Trophoblast cell (in vitro differentiated cells and primary cell): ENCODE measurements around the gene PPP2R3A.
"Not testable (repeated sequence)": the region's sequence is repeated elsewhere in the genome, so short reads cannot be mapped to it uniquely, and the experiment has no call there.

Source experiments
- DNase-seq, 2 donors: peaks; one replicate each; pipeline ENCODE4 v3.0.0-alpha.2; 2016
- H2AFZ ChIP-seq: 2 replicates; pipeline ENCODE4 v1.6.1; 2013; ENCODE audit warnings: low read length, moderate library complexity, mild to moderate bottlenecking; ENCODE audit not compliant: insufficient read depth, poor library complexity
- H2AK5ac ChIP-seq: 2 replicates; pipeline ENCODE4 v1.6.1; 2013; ENCODE audit warnings: mild to moderate bottlenecking, low read length
- H2BK120ac ChIP-seq: 2 replicates; pipeline ENCODE4 v1.6.1; 2013; ENCODE audit warnings: low read length, mild to moderate bottlenecking, moderate library complexity; ENCODE audit not compliant: insufficient read depth, poor library complexity
- H2BK12ac ChIP-seq: 2 replicates; pipeline ENCODE4 v1.6.1; 2013; ENCODE audit warnings: mild to moderate bottlenecking, low read length, moderate library complexity
- H2BK5ac ChIP-seq: 2 replicates; pipeline ENCODE4 v1.6.1; 2013; ENCODE audit warnings: low read length, low read depth, moderate library complexity, mild to moderate bottlenecking; ENCODE audit not compliant: poor library complexity
- H3K14ac ChIP-seq: 2 replicates; pipeline ENCODE4 v1.6.1; 2013; ENCODE audit warnings: mild to moderate bottlenecking, low read length
- H3K18ac ChIP-seq: 2 replicates; pipeline ENCODE4 v1.6.1; 2013; ENCODE audit warnings: mild to moderate bottlenecking, low read length
- H3K23ac ChIP-seq: 2 replicates; pipeline ENCODE4 v1.6.1; 2013; ENCODE audit warnings: low read length
- H3K27ac ChIP-seq: 2 replicates; pipeline ENCODE4 v1.5.1; 2013; ENCODE audit warnings: low read depth, mild to moderate bottlenecking, inconsistent platforms, low read length, moderate library complexity
- H3K27me3 ChIP-seq: 2 replicates; pipeline ENCODE4 v1.6.1; 2013; ENCODE audit warnings: inconsistent platforms, mild to moderate bottlenecking, low read length, moderate library complexity; ENCODE audit not compliant: insufficient read depth
- H3K36me3 ChIP-seq, 2 experiments: 1 replicate in 1 of 2; 2 replicates in 1 of 2; pipeline ENCODE4 v1.6.1; 2013; ENCODE audit warnings: low read length in 2 of 2, mild to moderate bottlenecking in 2 of 2, moderate library complexity in 1 of 2; ENCODE audit not compliant: insufficient read depth in 2 of 2, control insufficient read depth in 1 of 2
- H3K4ac ChIP-seq: 2 replicates; pipeline ENCODE4 v1.6.1; 2013; ENCODE audit warnings: low read depth, mild to moderate bottlenecking, low read length, moderate library complexity
- H3K4me1 ChIP-seq, 2 experiments: 1 replicate in 1 of 2; 2 replicates in 1 of 2; pipeline ENCODE4 v1.6.1; 2013; ENCODE audit warnings: low read length in 2 of 2, mild to moderate bottlenecking in 2 of 2, moderate library complexity in 1 of 2; ENCODE audit not compliant: insufficient read depth in 2 of 2, control insufficient read depth in 1 of 2
- H3K4me2 ChIP-seq: 2 replicates; pipeline ENCODE4 v1.6.1; 2013; ENCODE audit warnings: inconsistent platforms, mild to moderate bottlenecking, low read length, moderate library complexity
- H3K4me3 ChIP-seq: 2 replicates; pipeline ENCODE4 v1.5.1; 2013; ENCODE audit warnings: mild to moderate bottlenecking, low read depth, low read length, inconsistent platforms
- H3K79me1 ChIP-seq: one replicate; pipeline ENCODE4 v1.6.1; 2013; ENCODE audit warnings: low read length
- H3K79me2 ChIP-seq: 2 replicates; pipeline ENCODE4 v1.6.1; 2013; ENCODE audit warnings: low read length, mild to moderate bottlenecking; ENCODE audit not compliant: control insufficient read depth, insufficient read depth, poor library complexity
- H3K9ac ChIP-seq: 2 replicates; pipeline ENCODE4 v1.6.1; 2013; ENCODE audit warnings: mild to moderate bottlenecking, low read length
- H3K9me3 ChIP-seq: 2 replicates; pipeline ENCODE4 v1.6.1; 2013; ENCODE audit warnings: low read depth, mild to moderate bottlenecking, control low read depth, inconsistent platforms, low read length; ENCODE audit not compliant: insufficient read depth
- H4K12ac ChIP-seq: 2 replicates; pipeline ENCODE4 v1.6.1; 2013; ENCODE audit warnings: low read depth, mild to moderate bottlenecking, low read length, moderate library complexity
- H4K8ac ChIP-seq: 2 replicates; pipeline ENCODE4 v1.6.1; 2013; ENCODE audit warnings: low read depth, mild to moderate bottlenecking, low read length, moderate library complexity
- H4K91ac ChIP-seq: one replicate; pipeline ENCODE4 v1.6.1; 2013; ENCODE audit warnings: low read depth, mild to moderate bottlenecking, low read length, moderate library complexity
- WGBS: extraction: QIAGEN DNeasy Blood & Tissue Kit; methylation state at CpG from one replicate; pipeline ENCODE4 v1.1.7; 2013; ENCODE audit warnings: missing lambda C conversion rate; ENCODE audit not compliant: insufficient read length, insufficient coverage; ENCODE audit errors: extremely low coverage; 5-methylcytosine and 5-hydroxymethylcytosine counted together

The PPP2R3A gene

DNA sequence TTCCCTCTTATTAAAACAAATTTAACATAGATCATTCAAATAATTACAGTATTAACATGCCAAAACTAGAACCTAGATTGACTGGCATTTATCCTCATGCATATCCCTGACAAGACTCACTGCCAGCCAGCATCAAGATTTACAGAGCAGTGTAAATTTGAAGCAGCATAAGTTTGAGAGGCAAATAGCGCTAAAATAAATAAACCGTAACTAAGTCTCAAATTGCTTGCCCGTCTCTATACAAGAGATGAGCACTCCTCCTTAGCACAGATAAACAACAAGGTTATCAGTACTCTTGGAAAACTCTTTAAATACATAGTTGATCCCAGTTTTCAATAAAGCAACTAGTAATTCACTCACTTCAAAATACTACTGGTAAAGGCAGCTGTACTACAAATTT lies 201.0 kb downstream of the PPP2R3A start:
- Histone ChIP-seq H2AFZ (no peak overlapping the region), H3K9me3 (no peaks in the 10 kb centered on the region), H3K9ac (no peak overlapping the region), H4K12ac (no peak overlapping the region), H3K4ac (peak overlapping the region; percentile 75), H3K4me2 (no peak overlapping the region), H4K91ac (no peak overlapping the region), H2BK120ac (no peak overlapping the region), H3K4me1 (peaks cover 0 to 2% of the 10 kb centered on the region in 2 experiments), H3K36me3 (no peaks in the 10 kb centered on the region), H4K8ac (no peak overlapping the region), H3K79me2 (peaks cover 12% of the 10 kb centered on the region), H2AK5ac (no peak overlapping the region), H3K18ac (no peak overlapping the region), H2BK5ac (no peak overlapping the region), H2BK12ac (no peak overlapping the region), H3K4me3 (no peak overlapping the region), H3K27ac (no peak overlapping the region), H3K14ac (no peak overlapping the region), H3K27me3 (no peaks in the 10 kb centered on the region), H3K79me1 (no peaks in the 10 kb centered on the region), H3K23ac (no peak overlapping the region)
- WGBS: no CpG with 5 or more reads among the region's 3 CpGs
- no peak for DNase-seq

DNA sequence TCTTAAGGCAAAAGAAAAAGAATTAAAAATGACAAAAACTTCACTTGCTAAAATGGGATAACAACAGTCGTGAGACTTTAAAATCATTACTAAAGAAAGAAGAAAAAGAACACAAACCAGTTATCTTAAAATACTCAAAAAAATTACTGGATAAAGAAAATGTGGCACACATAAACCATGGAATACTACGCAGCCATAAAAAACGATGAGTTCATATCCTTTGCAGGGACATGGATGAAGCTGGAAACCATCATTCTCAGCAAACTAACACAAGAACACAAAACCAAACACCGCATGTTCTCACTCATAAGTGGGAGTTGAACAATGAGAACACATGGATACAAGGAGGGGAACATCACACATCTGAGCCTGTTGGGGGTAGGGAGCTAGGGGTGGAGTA lies 202.7 kb downstream of the PPP2R3A start:
- not testable (repeated sequence) for H3K36me3 ChIP-seq, H4K12ac ChIP-seq, H3K4me3 ChIP-seq, H4K8ac ChIP-seq, H3K79me2 ChIP-seq, H2BK12ac ChIP-seq, H3K27me3 ChIP-seq, H3K79me1 ChIP-seq, H3K23ac ChIP-seq, H3K9me3 ChIP-seq, H2BK5ac ChIP-seq, DNase-seq, H2AFZ ChIP-seq, H3K27ac ChIP-seq, H3K18ac ChIP-seq, H3K4me2 ChIP-seq, H3K4me1 ChIP-seq, H2AK5ac ChIP-seq, H3K4ac ChIP-seq, H3K9ac ChIP-seq, H2BK120ac ChIP-seq, H3K14ac ChIP-seq, H4K91ac ChIP-seq
- no CpG with 5 or more reads among the region's 4 CpGs for WGBS

DNA sequence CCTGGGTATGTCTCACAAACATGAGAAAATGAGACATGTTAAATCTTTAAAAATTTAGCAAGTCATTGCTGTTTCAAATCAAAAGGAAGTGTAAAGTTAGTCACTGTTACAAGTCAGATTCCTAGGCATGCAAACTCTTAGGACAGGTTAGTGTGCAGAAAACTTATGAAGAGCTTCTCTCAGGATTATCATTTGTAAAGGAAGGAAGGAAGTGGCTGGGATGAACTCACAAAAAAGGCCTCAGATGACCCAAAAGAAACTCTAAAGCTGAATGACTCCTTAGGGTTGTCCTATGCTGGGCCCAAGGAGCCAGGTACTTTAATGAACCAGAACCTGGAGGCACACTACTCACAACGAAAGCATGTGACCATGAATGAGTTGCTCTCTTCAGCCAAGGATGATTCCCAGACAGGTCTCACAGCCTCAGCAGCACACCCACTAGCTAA lies 205.6 kb downstream of the PPP2R3A start:
- no peak overlapping the region for H3K4me3 ChIP-seq
- no peak overlapping the region for H2AK5ac ChIP-seq
- no peak overlapping the region for H3K4ac ChIP-seq
- no peak overlapping the region for H2BK5ac ChIP-seq
- H4K8ac ChIP-seq: no peak overlapping the region
- WGBS: no CpG with 5 or more reads among the region's 1 CpG
- no peak overlapping the region for H3K14ac ChIP-seq
- H4K12ac ChIP-seq: peak overlapping the region; percentile 62
- no peak overlapping the region for H3K27ac ChIP-seq
- DNase-seq: peak in 1 of 2 donors; percentile 43
- no peaks in the 10 kb centered on the region for H3K27me3 ChIP-seq
- H3K79me2 ChIP-seq: peaks cover 12% of the 10 kb centered on the region
- H3K4me2 ChIP-seq: no peak overlapping the region
- peaks cover 0 to 2% of the 10 kb centered on the region in 2 experiments for H3K4me1 ChIP-seq
- no peak overlapping the region for H2BK12ac ChIP-seq
- no peak overlapping the region for H4K91ac ChIP-seq
- H2AFZ ChIP-seq: no peak overlapping the region
- H3K9ac ChIP-seq: no peak overlapping the region
- H3K9me3 ChIP-seq: no peaks in the 10 kb centered on the region
- no peak overlapping the region for H3K18ac ChIP-seq
- no peak overlapping the region for H2BK120ac ChIP-seq
- no peaks in the 10 kb centered on the region for H3K79me1 ChIP-seq
- no peaks in the 10 kb centered on the region for H3K36me3 ChIP-seq
- no peak overlapping the region for H3K23ac ChIP-seq

DNA sequence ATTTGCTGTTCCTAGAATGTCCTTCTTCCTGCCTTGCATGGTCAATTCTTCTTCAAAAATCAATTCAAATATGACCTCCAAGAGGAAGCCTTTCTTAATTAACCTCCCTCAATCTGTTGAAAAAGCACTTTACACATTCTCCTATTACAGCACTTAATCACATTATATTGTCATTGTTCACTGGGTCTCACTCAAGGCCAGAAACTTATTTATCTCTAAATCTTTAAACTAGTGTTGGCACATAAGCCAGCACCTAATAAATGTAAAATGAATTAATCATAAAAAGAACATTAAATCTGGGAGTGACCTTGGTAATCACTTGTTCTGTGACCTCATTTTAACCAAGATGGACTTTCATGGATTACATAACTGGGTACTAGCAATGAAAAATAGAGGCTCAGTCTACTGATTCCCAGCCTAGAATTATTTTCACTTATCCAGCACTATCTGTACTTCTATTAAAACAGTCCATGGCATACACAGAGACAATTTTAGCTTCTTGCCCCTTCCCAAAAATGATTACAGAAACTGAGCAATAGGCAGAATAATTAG lies 208.5 kb downstream of the PPP2R3A start:
- Histone ChIP-seq H3K23ac (no peak overlapping the region), H3K4me2 (no peak overlapping the region), H3K4ac (peak overlapping the region; percentile 52), H4K91ac (no peak overlapping the region), H3K36me3 (no peaks in the 10 kb centered on the region), H3K9me3 (no peaks in the 10 kb centered on the region), H3K14ac (no peak overlapping the region), H2BK5ac (no peak overlapping the region), H3K27me3 (no peaks in the 10 kb centered on the region), H3K79me1 (no peaks in the 10 kb centered on the region), H2BK12ac (no peak overlapping the region), H4K12ac (no peak overlapping the region), H3K27ac (no peak overlapping the region), H4K8ac (no peak overlapping the region), H2AFZ (no peak overlapping the region), H2BK120ac (no peak overlapping the region), H3K4me1 (peaks cover 0 to 2% of the 10 kb centered on the region in 2 experiments), H2AK5ac (no peak overlapping the region), H3K9ac (no peak overlapping the region), H3K4me3 (no peak overlapping the region), H3K18ac (no peak overlapping the region), H3K79me2 (peaks cover 22% of the 10 kb centered on the region)
- DNase-seq: no peak
